Retinal pigment epithelial cell (primary cell): ENCODE results near the gene RNF168.
A peak's percentile ranks its signal among the peaks of the same experiment; 100 is the strongest.
"Not testable (repeated sequence)": the region's sequence is repeated elsewhere in the genome, so short reads cannot be mapped to it uniquely, and the experiment has no call there.

Source experiments
- DNase-seq: peaks from one replicate; pipeline ENCODE4 v3.0.0-alpha.2; 2010; ENCODE audit warnings: low read depth
- H3K4me3 ChIP-seq: 2 replicates; pipeline ENCODE4 v1.5.1; 2011; ENCODE audit warnings: mild to moderate bottlenecking, low read length, control low read depth, moderate library complexity
- CTCF ChIP-seq: conservative IDR thresholded peaks from 2 replicates; pipeline ENCODE4 v1.5.1; 2011; ENCODE audit warnings: low read depth, low read length, control low read depth, inconsistent platforms

The RNF168 gene

GRCh38 chr3:196440041-196440537 lies 63.5 kb downstream of the RNF168 start:
- TF ChIP-seq CTCF = no peak
- H3K4me3 ChIP-seq = no peak overlapping the region
- DNase-seq = no peak

- no peak for TF ChIP-seq CTCF
- peak; percentile 67 for DNase-seq
Observed at GRCh38 chr3:196432137-196432879, 71.3 kb downstream of the RNF168 start, which contains the start of gene UBXN7. TSS of gene UBXN7 (minus strand) at chr3:196432427. CDS start at chr3:196432399, 28 bp downstream.

GRCh38 chr3:196431181-196432136 lies 72.1 kb downstream of the RNF168 start:
- DNase-seq = no peak
- peak overlapping the region; percentile 96 for H3K4me3 ChIP-seq
- no peak for TF ChIP-seq CTCF

More at GRCh38 chr3:196432137-196432879, 71.3 kb downstream of the RNF168 start, which contains the start of gene UBXN7:
- H3K4me3 ChIP-seq = peak within 1 kb of the TSS; percentile 96

DNA sequence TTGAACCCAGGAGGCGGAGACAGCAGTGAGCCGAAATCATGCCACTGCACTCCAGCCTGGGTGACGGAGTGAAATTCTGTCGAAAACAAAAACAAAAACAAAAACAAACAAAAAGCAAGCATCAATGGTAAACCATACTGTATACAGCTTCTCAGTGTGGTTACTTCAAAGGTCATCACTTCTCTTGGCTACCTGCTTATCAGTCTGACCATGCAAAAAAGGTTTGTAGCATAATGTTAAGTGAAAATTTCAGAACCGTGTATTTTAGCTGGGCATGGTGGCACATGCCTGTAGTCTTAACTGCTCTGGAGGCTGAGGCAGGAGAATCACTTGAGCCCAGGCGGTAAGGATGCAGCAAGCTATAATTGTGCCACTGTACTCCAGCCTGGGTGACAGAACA lies 75.5 kb downstream of the RNF168 start:
- no peak for TF ChIP-seq CTCF
- no peak for DNase-seq
- no peak overlapping the region for H3K4me3 ChIP-seq

GRCh38 chr3:196424421-196424820 lies 79.1 kb downstream of the RNF168 start:
- not testable (repeated sequence) for DNase-seq, H3K4me3 ChIP-seq

- TF ChIP-seq CTCF = no peak
- no peak for DNase-seq
- no peak overlapping the region for H3K4me3 ChIP-seq
Observed at GRCh38 chr3:196423044-196423781, 80.4 kb downstream of the RNF168 start.

DNA sequence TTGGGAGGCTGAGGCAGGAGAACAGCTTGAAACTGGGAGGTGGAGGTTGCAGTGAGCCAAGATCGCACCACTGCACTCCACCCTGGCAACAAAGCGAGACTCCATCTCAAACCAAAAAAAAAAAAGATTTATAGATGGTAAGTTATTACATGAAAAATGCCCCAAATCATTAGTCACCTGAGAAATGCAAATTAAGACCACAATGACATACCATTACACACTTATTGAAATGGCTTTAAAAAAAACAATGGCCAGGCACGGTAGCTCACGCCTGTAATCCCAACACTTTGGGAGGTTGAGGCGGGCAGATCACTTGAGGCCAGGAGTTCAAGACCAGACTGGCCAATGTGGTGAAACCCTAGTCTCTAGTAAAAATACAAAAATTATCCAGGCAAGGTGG lies 81.9 kb downstream of the RNF168 start:
- DNase-seq, H3K4me3 ChIP-seq: not testable (repeated sequence)
